GM06990 (cell line): ENCODE measurements around the gene BOD1.

Experiments used
- DNase-seq: peaks from one replicate; pipeline ENCODE4 v3.0.0-alpha.2; 2011; ENCODE audit not compliant: insufficient read length; ENCODE audit errors: extremely low read depth
- H3K27me3 ChIP-seq: replicated peaks from 2 replicates; pipeline ENCODE4 v1.6.0; 2011; ENCODE audit warnings: low read length; ENCODE audit not compliant: control insufficient read depth, insufficient read depth
- H3K36me3 ChIP-seq: 2 replicates; pipeline ENCODE4 v1.5.1; 2011; ENCODE audit warnings: low read length; ENCODE audit not compliant: control insufficient read depth, insufficient read depth
- H3K4me3 ChIP-seq: replicated peaks from 2 replicates; pipeline ENCODE4 v1.5.1; 2011; ENCODE audit warnings: low read depth, mild to moderate bottlenecking, control low read depth, low read length
- CTCF ChIP-seq: IDR thresholded peaks from 2 replicates; pipeline ENCODE4 v1.5.1; 2011; ENCODE audit warnings: low read length, control low read depth, mild to moderate bottlenecking, inconsistent platforms; ENCODE audit not compliant: insufficient read depth, poor library complexity, severe bottlenecking

Gene BOD1

GRCh38 chr5:173563246-173563645, 53.2 kb downstream of the BOD1 start:
- no peaks in the 10 kb centered on the region for H3K36me3 ChIP-seq
- DNase-seq = no peak
- no peak overlapping the region for H3K4me3 ChIP-seq
- no peak for TF ChIP-seq CTCF
- H3K27me3 ChIP-seq = no peaks in the 10 kb centered on the region

GRCh38 chr5:173562451-173562850, 54.0 kb downstream of the BOD1 start:
- no peak for DNase-seq
- TF ChIP-seq CTCF = no peak

More at GRCh38 chr5:173562451-173562850, 54.0 kb downstream of the BOD1 start:
- H3K27me3 ChIP-seq = no peaks in the 10 kb centered on the region
- no peak overlapping the region for H3K4me3 ChIP-seq
- H3K36me3 ChIP-seq = no peaks in the 10 kb centered on the region
